Hepatocyte (in vitro differentiated cells): ENCODE data around the gene PRKAG1. TPM values are rescaled to one million over a fixed set of nuclear protein-coding genes. Genes with fewer than 3 reads are reported as not detected.

Experiments used
- DNase-seq: peaks from one replicate; pipeline ENCODE4 v3.0.0-alpha.2; 2016; ENCODE audit warnings: low spot score
- H2AFZ ChIP-seq: fragments of 200-600 bp; sonication (generic); 2 replicates; pipeline ENCODE4 v1.6.0; 2016; ENCODE audit warnings: antibody characterized with exemption, mild to moderate bottlenecking
- H3K27ac ChIP-seq: fragments of 200-600 bp; sonication (generic); 2 replicates; pipeline ENCODE4 v1.5.1; 2016; ENCODE audit warnings: mild to moderate bottlenecking
- H3K27me3 ChIP-seq: fragments of 200-600 bp; sonication (generic); 2 replicates; pipeline ENCODE4 v1.6.1; 2016
- H3K36me3 ChIP-seq: fragments of 200-600 bp; sonication (generic); replicated peaks from 2 replicates; pipeline ENCODE4 v1.5.1; 2016; ENCODE audit warnings: low read depth; ENCODE audit not compliant: insufficient read depth
- H3K4me1 ChIP-seq: fragments of 200-600 bp; sonication (generic); 2 replicates; pipeline ENCODE4 v1.5.1; 2016; ENCODE audit warnings: mild to moderate bottlenecking, moderate library complexity; ENCODE audit not compliant: insufficient read depth
- H3K4me2 ChIP-seq: fragments of 200-600 bp; sonication (generic); 2 replicates; pipeline ENCODE4 v1.6.0; 2016
- H3K4me3 ChIP-seq: fragments of 200-600 bp; sonication (generic); 2 replicates; pipeline ENCODE4 v1.5.1; 2016; ENCODE audit warnings: mild to moderate bottlenecking
- H3K79me2 ChIP-seq: fragments of 200-600 bp; sonication (generic); 2 replicates; pipeline ENCODE4 v1.6.0; 2017; ENCODE audit warnings: mild to moderate bottlenecking
- H3K9me2 ChIP-seq: fragments of 200-600 bp; sonication (generic); replicated peaks from 2 replicates; pipeline ENCODE4 v1.6.0; 2017; ENCODE audit warnings: mild to moderate bottlenecking; ENCODE audit not compliant: insufficient read depth
- H3K9me3 ChIP-seq: fragments of 200-600 bp; sonication (generic); 2 replicates; pipeline ENCODE4 v1.5.1; 2016; ENCODE audit warnings: low read depth, mild to moderate bottlenecking
- H4K20me1 ChIP-seq: fragments of 200-600 bp; sonication (generic); 2 replicates; pipeline ENCODE4 v1.6.0; 2016; ENCODE audit warnings: mild to moderate bottlenecking; ENCODE audit not compliant: insufficient read depth, poor library complexity, severe bottlenecking
- CTCF ChIP-seq: fragments of 200-600 bp; sonication (generic); IDR thresholded peaks from 2 replicates; pipeline ENCODE4 v1.5.1; 2016; ENCODE audit warnings: antibody characterized with exemption, mild to moderate bottlenecking; ENCODE audit not compliant: poor library complexity
- EZH2 ChIP-seq: fragments of 200-600 bp; sonication (generic); IDR thresholded peaks from 2 replicates; pipeline ENCODE4 v1.6.1; 2016; ENCODE audit warnings: antibody characterized with exemption, mild to moderate bottlenecking, borderline replicate concordance
- EZH2phosphoT487 ChIP-seq: fragments of 200-600 bp; sonication (generic); IDR thresholded peaks from one replicate; pipeline ENCODE4 v1.6.1; 2018; ENCODE audit warnings: antibody characterized with exemption, mild to moderate bottlenecking, low read depth, moderate library complexity; ENCODE audit not compliant: unreplicated experiment, severe bottlenecking
- WGBS: methylation state at CpG from one replicate; pipeline ENCODE4 v1.1.6; 2016; ENCODE audit warnings: low lambda C conversion rate; ENCODE audit errors: missing lambda C conversion rate; 5-methylcytosine and 5-hydroxymethylcytosine counted together
- polyA plus RNA-seq: library from polyadenylated mRNA; unstranded; fragments of >200 nt; fragmentation: Nextera tagmentation; extraction: Ambion mirVana; gene quantifications from 2 replicates; pipeline ENCODE4 v1.2.1, GENCODE V29; 2016
- total RNA-seq: library from RNA; depleted of rRNA; stranded (reverse); fragments of >200 nt; gene quantifications from 2 replicates; pipeline ENCODE4 v1.2.3, GENCODE V29; 2014

Gene PRKAG1
- total and polyA plus RNA-seq, 2 experiments from 2014 or later = 46.0 to 61.5 TPM

GRCh38 chr12:49046129-49046895 is 27.7 kb upstream of the PRKAG1 start:
- 96% methylated on average over 12 of the region's 12 CpGs for WGBS
- no peak for TF ChIP-seq CTCF
- TF ChIP-seq EZH2phosphoT487 = no peak
- TF ChIP-seq EZH2 = no peak
- no peak for DNase-seq
- Histone ChIP-seq H3K27ac (no peak overlapping the region), H3K79me2 (peaks cover 2% of the 10 kb centered on the region), H2AFZ (no peak overlapping the region), H3K9me2 (no peaks in the 10 kb centered on the region), H3K9me3 (no peaks in the 10 kb centered on the region), H3K36me3 (no peaks in the 10 kb centered on the region), H3K27me3 (no peaks in the 10 kb centered on the region), H3K4me2 (no peak overlapping the region), H4K20me1 (no peaks in the 10 kb centered on the region), H3K4me1 (no peaks in the 10 kb centered on the region), H3K4me3 (no peak overlapping the region)

- Histone ChIP-seq H3K79me2 (no peaks in the 10 kb centered on the region), H3K36me3 (no peaks in the 10 kb centered on the region)
- TF ChIP-seq EZH2 (no peak), EZH2phosphoT487 (no peak), CTCF (no peak)
Observed at GRCh38 chr12:49044660-49045059, 26.1 kb upstream of the PRKAG1 start.

GRCh38 chr12:49043856-49044258 is 25.3 kb upstream of the PRKAG1 start:
- DNase-seq = peak; percentile 65
- Histone ChIP-seq H3K79me2 (no peaks in the 10 kb centered on the region), H3K27ac (no peak overlapping the region), H3K9me2 (no peaks in the 10 kb centered on the region), H3K9me3 (no peaks in the 10 kb centered on the region), H2AFZ (no peak overlapping the region), H4K20me1 (no peaks in the 10 kb centered on the region), H3K36me3 (no peaks in the 10 kb centered on the region), H3K27me3 (no peaks in the 10 kb centered on the region), H3K4me1 (no peaks in the 10 kb centered on the region), H3K4me3 (no peak overlapping the region), H3K4me2 (no peak overlapping the region)
- WGBS = 61% methylated on average over 9 of the region's 11 CpGs
- no peak for TF ChIP-seq EZH2
- peak; percentile 55 for TF ChIP-seq CTCF

More at GRCh38 chr12:49044660-49045059, 26.1 kb upstream of the PRKAG1 start:
- no peak overlapping the region for H3K4me2 ChIP-seq
- H3K27ac ChIP-seq = no peak overlapping the region
- no peaks in the 10 kb centered on the region for H3K4me1 ChIP-seq
- H3K4me3 ChIP-seq = no peak overlapping the region
- H2AFZ ChIP-seq = no peak overlapping the region
- no peak for DNase-seq
- no peaks in the 10 kb centered on the region for H3K9me3 ChIP-seq
- no peaks in the 10 kb centered on the region for H3K27me3 ChIP-seq
- H3K9me2 ChIP-seq = no peaks in the 10 kb centered on the region
- H4K20me1 ChIP-seq = no peaks in the 10 kb centered on the region
- 98% methylated on average over 12 of the region's 12 CpGs for WGBS
